ENCODE results near the gene ACAD9. TPM values are rescaled to one million over a fixed set of nuclear protein-coding genes. Genes with fewer than 3 reads are reported as not detected.

ACAD9 gene
- total RNA-seq, 4 donors from 2014 or later: 41.3 to 52.7 (median 43.1) TPM

GRCh38 chr3:128844502-128844901 lies 34.9 kb upstream of the ACAD9 start:
- Histone ChIP-seq H3K9me3 (no peaks in the 10 kb centered on the region), H3K27me3 (no peaks in the 10 kb centered on the region), H3K27ac (no peak overlapping the region), H3K36me3 (no peaks in the 10 kb centered on the region), H3K4me1 (peaks cover 7 to 15% (median 11%) of the 10 kb centered on the region in 3 donors), H3K4me3 (no peak overlapping the region)
- intact Hi-C loops (cut with DNase I): no loop called here
- DNase-seq: no peak
- 95% methylated on average over 4 of the region's 6 CpGs; no CpG with 5 or more reads in 1 of the 2 donors for WGBS, 2 donors
- TF ChIP-seq POLR2A (IDR thresholded peaks at IDR 0.05) (peak in 1 of 4 donors; percentile 11), CTCF (IDR thresholded peaks at IDR 0.05) (no peak)

DNA sequence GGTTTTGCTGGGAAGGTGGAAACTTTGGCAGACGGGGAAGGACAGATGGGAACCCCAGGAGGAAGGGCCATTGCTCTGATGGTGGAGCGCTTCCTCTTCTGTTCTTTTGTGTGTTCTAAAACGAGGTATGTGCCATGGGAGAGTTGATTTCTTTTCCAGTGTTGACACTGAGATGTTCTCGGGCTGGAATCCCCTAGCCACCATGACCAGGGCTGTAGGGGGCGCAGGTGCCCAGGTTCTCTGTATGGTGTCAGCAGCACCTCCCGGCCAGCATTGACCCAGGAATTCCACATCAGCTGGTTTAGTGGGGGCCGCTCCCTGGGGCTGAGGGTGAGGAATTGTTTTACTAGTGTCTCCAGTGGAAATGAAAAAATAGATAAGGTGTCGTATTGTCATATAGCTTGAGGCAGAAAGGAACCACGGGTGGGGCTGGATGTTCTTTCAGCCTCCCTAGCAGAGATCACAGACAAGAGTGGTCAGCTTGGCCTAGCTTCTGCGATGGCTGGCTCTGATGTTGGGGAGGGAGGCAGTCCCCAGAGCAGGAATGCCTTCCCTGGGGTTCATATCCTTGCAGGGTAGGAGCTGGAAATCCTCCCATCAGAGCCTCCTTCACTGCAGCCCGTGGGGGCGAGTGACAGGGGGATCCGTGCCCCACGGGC lies 34.2 kb upstream of the ACAD9 start:
- no peak for TF ChIP-seq CTCF (IDR thresholded peaks at IDR 0.05)
- TF ChIP-seq POLR2A (IDR thresholded peaks at IDR 0.05): no peak
- peak overlapping the region in 3 of 4 donors; percentile 57 to 72 (median 60) for H3K27ac ChIP-seq
- peak overlapping the region; percentile 24 to 71 (median 48) for H3K4me3 ChIP-seq
- H3K36me3 ChIP-seq: no peaks in the 10 kb centered on the region
- intact Hi-C loops (cut with DNase I): no loop called here
- DNase-seq: no peak
- H3K9me3 ChIP-seq: no peaks in the 10 kb centered on the region
- 18 to 38% methylated on average over 6 to 8 of the region's 14 CpGs for WGBS, 2 donors
- peaks cover 7 to 20% (median 11%) of the 10 kb centered on the region in 3 donors for H3K4me1 ChIP-seq
- no peaks in the 10 kb centered on the region for H3K27me3 ChIP-seq

GRCh38 chr3:128845778-128846485 lies 33.5 kb upstream of the ACAD9 start:
- no peaks in the 10 kb centered on the region for H3K36me3 ChIP-seq
- TF ChIP-seq POLR2A (IDR thresholded peaks at IDR 0.05): no peak
- peak; percentile 45 to 57 (median 50) for TF ChIP-seq CTCF (IDR thresholded peaks at IDR 0.05)
- WGBS, 2 donors: 1 to 13% methylated on average over 10 to 14 of the region's 32 CpGs
- no peak for DNase-seq
- H3K27ac ChIP-seq: peak overlapping the region in 3 of 4 donors; percentile 57 to 72 (median 60)
- no peaks in the 10 kb centered on the region for H3K9me3 ChIP-seq
- no peaks in the 10 kb centered on the region for H3K27me3 ChIP-seq
- intact Hi-C loops (cut with DNase I): no loop called here
- H3K4me1 ChIP-seq: peaks cover 7 to 20% (median 11%) of the 10 kb centered on the region in 3 donors
- peak overlapping the region; percentile 24 to 71 (median 48) for H3K4me3 ChIP-seq

DNA sequence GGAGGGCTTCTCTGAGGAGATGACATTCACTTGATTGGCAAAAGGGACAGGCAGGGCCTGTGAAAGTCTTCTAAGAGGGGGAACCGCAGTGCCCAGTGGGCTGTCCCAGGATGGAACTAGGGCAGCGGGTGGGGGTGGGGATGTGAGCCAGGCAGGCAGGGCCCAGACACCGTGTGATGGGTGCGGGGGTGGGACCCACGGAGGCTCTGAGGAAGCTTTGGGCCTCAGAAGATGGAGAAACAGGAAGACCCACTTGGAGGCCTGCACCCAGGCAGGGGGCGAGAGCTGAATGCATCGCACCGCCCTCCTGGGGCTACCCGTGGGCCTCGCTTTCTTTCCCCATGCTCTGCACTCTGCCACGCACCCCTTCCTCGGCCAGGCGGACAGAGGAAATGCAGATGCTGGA lies 32.9 kb upstream of the ACAD9 start:
- Histone ChIP-seq H3K27ac (no peak overlapping the region), H3K4me3 (peak overlapping the region in 1 of 4 donors; percentile 71), H3K36me3 (no peaks in the 10 kb centered on the region), H3K9me3 (no peaks in the 10 kb centered on the region), H3K27me3 (no peaks in the 10 kb centered on the region), H3K4me1 (peaks cover 7 to 20% (median 11%) of the 10 kb centered on the region in 3 donors)
- intact Hi-C loops (cut with DNase I): no loop called here
- TF ChIP-seq POLR2A (IDR thresholded peaks at IDR 0.05) (no peak), CTCF (IDR thresholded peaks at IDR 0.05) (no peak)
- WGBS, 2 donors: 60 to 63% methylated on average over 1 to 3 of the region's 13 CpGs
- DNase-seq: no peak
